ENCODE measurements around the gene GPR27. TPM values are rescaled to one million over a fixed set of nuclear protein-coding genes. Genes with fewer than 3 reads are reported as not detected.

GPR27 gene
- total RNA-seq, 4 donors from 2014 or later = 0.79 to 1.1 TPM; not detected in 2

- 83 to 89% methylated on average over 1 to 2 of the region's 2 CpGs for WGBS, 2 donors (ENCODE audit: low coverage in 1 of 2)
- Histone ChIP-seq H3K36me3 (no peaks in the 10 kb centered on the region), H3K9me3 (no peaks in the 10 kb centered on the region), H3K27ac (no peak overlapping the region), H3K4me1 (no peaks in the 10 kb centered on the region), H3K27me3 (peaks cover 28% of the 10 kb centered on the region), H3K4me3 (no peak overlapping the region)
- TF ChIP-seq CTCF (IDR thresholded peaks at IDR 0.05) = no peak
- TF ChIP-seq POLR2A (IDR thresholded peaks at IDR 0.05) = no peak
- TF ChIP-seq POLR2AphosphoS5 (IDR thresholded peaks at IDR 0.05) = no peak
- TF ChIP-seq EP300 (IDR thresholded peaks at IDR 0.05; ENCODE audit: low read depth) = no peak
- intact Hi-C loops (cut with DNase I; ENCODE audit: low total_unique reads) (no loop called here), in situ Hi-C loops (cut with MboI; ENCODE audit: low pct_ligation_motif_present in 1 of 4, low pct_unique_long_range_greater_than_20kb in 1 of 4, low sequenced_read_pairs in 3 of 4) (no loop called here)
- DNase-seq = no peak
Measured at GRCh38 chr3:71801986-71802385, 48.3 kb downstream of the GPR27 start.

- H3K27me3 ChIP-seq = peaks cover 28% of the 10 kb centered on the region
- no peaks in the 10 kb centered on the region for H3K36me3 ChIP-seq
- H3K9me3 ChIP-seq = no peaks in the 10 kb centered on the region
- H3K4me3 ChIP-seq = no peak overlapping the region
- intact Hi-C loops (cut with DNase I; ENCODE audit: low total_unique reads) (no loop called here), in situ Hi-C loops (cut with MboI; ENCODE audit: low pct_ligation_motif_present in 1 of 4, low pct_unique_long_range_greater_than_20kb in 1 of 4, low sequenced_read_pairs in 3 of 4) (no loop called here)
- DNase-seq = no peak
- no peaks in the 10 kb centered on the region for H3K4me1 ChIP-seq
- TF ChIP-seq CTCF (IDR thresholded peaks at IDR 0.05) = no peak
- TF ChIP-seq EP300 (IDR thresholded peaks at IDR 0.05; ENCODE audit: low read depth) = no peak
- no peak for TF ChIP-seq POLR2A (IDR thresholded peaks at IDR 0.05)
- no peak for TF ChIP-seq POLR2AphosphoS5 (IDR thresholded peaks at IDR 0.05)
- WGBS, 2 donors (ENCODE audit: low coverage in 1 of 2) = 85% methylated on average over 3 of the region's 3 CpGs; no CpG with 5 or more reads in 1 of the 2 donors
- no peak overlapping the region for H3K27ac ChIP-seq
Measured at GRCh38 chr3:71803248-71803647, 49.6 kb downstream of the GPR27 start.

- in situ Hi-C loops (cut with MboI; ENCODE audit: low pct_ligation_motif_present in 1 of 4, low pct_unique_long_range_greater_than_20kb in 1 of 4, low sequenced_read_pairs in 3 of 4) = no loop called here
- H3K4me3 ChIP-seq = no peak overlapping the region
- no peaks in the 10 kb centered on the region for H3K36me3 ChIP-seq
- intact Hi-C loops (cut with DNase I; ENCODE audit: low total_unique reads) = no loop called here
- H3K27ac ChIP-seq = no peak overlapping the region
- no peaks in the 10 kb centered on the region for H3K9me3 ChIP-seq
- H3K27me3 ChIP-seq = peaks cover 16% of the 10 kb centered on the region
- TF ChIP-seq EP300 (IDR thresholded peaks at IDR 0.05; ENCODE audit: low read depth) = no peak
- TF ChIP-seq POLR2AphosphoS5 (IDR thresholded peaks at IDR 0.05) = no peak
- no peak for TF ChIP-seq POLR2A (IDR thresholded peaks at IDR 0.05)
- TF ChIP-seq CTCF (IDR thresholded peaks at IDR 0.05) = no peak
- WGBS, 2 donors (ENCODE audit: low coverage in 1 of 2) = 80 to 90% methylated on average over 2 to 3 of the region's 3 CpGs
- DNase-seq = no peak
- H3K4me1 ChIP-seq = no peaks in the 10 kb centered on the region
Measured at GRCh38 chr3:71805199-71805598, 51.5 kb downstream of the GPR27 start.

GRCh38 chr3:71805691-71806090 lies 52.0 kb downstream of the GPR27 start:
- Histone ChIP-seq H3K27ac (no peak overlapping the region), H3K9me3 (no peaks in the 10 kb centered on the region), H3K4me3 (no peak overlapping the region), H3K27me3 (peaks cover 12% of the 10 kb centered on the region), H3K4me1 (no peaks in the 10 kb centered on the region), H3K36me3 (no peaks in the 10 kb centered on the region)
- intact Hi-C loops (cut with DNase I; ENCODE audit: low total_unique reads) (no loop called here), in situ Hi-C loops (cut with MboI; ENCODE audit: low pct_ligation_motif_present in 1 of 4, low pct_unique_long_range_greater_than_20kb in 1 of 4, low sequenced_read_pairs in 3 of 4) (no loop called here)
- 92 to 100% methylated on average over 1 to 2 of the region's 2 CpGs for WGBS, 2 donors (ENCODE audit: low coverage in 1 of 2)
- DNase-seq = no peak
- TF ChIP-seq POLR2A (IDR thresholded peaks at IDR 0.05) (no peak), CTCF (IDR thresholded peaks at IDR 0.05) (no peak), POLR2AphosphoS5 (IDR thresholded peaks at IDR 0.05) (no peak), EP300 (IDR thresholded peaks at IDR 0.05; ENCODE audit: low read depth) (no peak)

Other genes starting within 250 kb of the GPR27 start
- 100 to 1,000 TPM; 102 to 260 (median 150) TPM for gene FOXP1, start 170.1 kb upstream of the GPR27 start, total RNA-seq
- 10 to 100 TPM in 2 of 4 donors, 1 to 10 TPM in 2; 6.0 to 35.6 (median 19.4) TPM for gene EIF4E3, start 28.5 kb upstream of the GPR27 start, total RNA-seq
- gene PROK2, start 31.3 kb downstream of the GPR27 start, total RNA-seq = not detected